Sigmoid colon (tissue), 7 donors: Measurements from ENCODE around the gene LURAP1L. TPM values are rescaled to one million over a fixed set of nuclear protein-coding genes. Genes with fewer than 3 reads are reported as not detected.

Experiments
- DNase-seq: peaks from one replicate; pipeline ENCODE4 v3.0.0-alpha.2; 2019
- H3K27ac ChIP-seq, 4 donors: fragments of 200-600 bp; sonication (generic); one replicate each; pipeline ENCODE4 v1.5.1; 2016 to 2019; ENCODE audit warnings: mild to moderate bottlenecking in 1 of 4
- H3K27me3 ChIP-seq, 3 donors: fragments of 200-600 bp; sonication (generic); one replicate each; pipeline ENCODE4 v1.5.1; 2019; ENCODE audit warnings: mild to moderate bottlenecking in 1 of 3
- H3K36me3 ChIP-seq, 4 donors: fragments of 200-600 bp; sonication (generic); one replicate each; pipeline ENCODE4 v1.5.1; 2016 to 2019
- H3K4me1 ChIP-seq, 4 donors: fragments of 200-600 bp; sonication (generic); one replicate each; pipeline ENCODE4 v1.5.1; 2017 to 2019
- H3K4me3 ChIP-seq, 4 donors: fragments of 200-600 bp; sonication (generic); one replicate each; pipeline ENCODE4 v1.5.1; 2017 to 2019; ENCODE audit warnings: mild to moderate bottlenecking in 2 of 4, moderate library complexity in 1 of 4
- H3K9me3 ChIP-seq, 4 donors: fragments of 200-600 bp in 3 of 4; sonication (generic) in 3 of 4; one replicate each; pipeline versions ENCODE4 v1.5.1 to v1.6.1; 2013 to 2019
- CTCF ChIP-seq, 4 experiments: fragments of 450-650 bp in 3 of 4; fragments of 200-600 bp in 1 of 4; IDR thresholded peaks; one replicate each; pipeline ENCODE4 v1.5.1; 2016 to 2019; ENCODE audit warnings: antibody characterized with exemption in 4 of 4, mild to moderate bottlenecking in 3 of 4, moderate library complexity in 2 of 4
- EP300 ChIP-seq, 4 donors: sonication (generic); formaldehyde crosslinking; IDR thresholded peaks; one replicate each; pipeline ENCODE4 v1.6.1; 2017; ENCODE audit warnings: antibody characterized with exemption in 4 of 4
- POLR2A ChIP-seq, 2 donors: fragments of 450-650 bp; IDR thresholded peaks; one replicate each; pipeline ENCODE4 v1.6.1; 2016; ENCODE audit warnings: antibody characterized with exemption in 2 of 2, mild to moderate bottlenecking in 2 of 2, moderate library complexity in 2 of 2
- POLR2AphosphoS5 ChIP-seq, 4 donors: sonication (generic); formaldehyde crosslinking; IDR thresholded peaks; one replicate each; pipeline ENCODE4 v1.6.1; 2017; ENCODE audit warnings: antibody characterized with exemption in 4 of 4
- WGBS, 2 donors: extraction: QIAGEN DNeasy Blood & Tissue Kit; methylation state at CpG; one replicate each; pipeline ENCODE4 v1.1.7; 2013; 5-methylcytosine and 5-hydroxymethylcytosine counted together
- intact Hi-C: fragments of 100-400 bp; cut with DNase I; formaldehyde crosslinking; loops from one replicate; pipeline ENCODE4 v1.15.1; 2023
- polyA plus RNA-seq, 3 donors: library from polyadenylated mRNA; stranded (reverse); fragments of 200-250 nt; gene quantifications; one replicate each; pipeline ENCODE4 v1.2.3, GENCODE V29; 2013
- total RNA-seq, 4 donors: library from RNA; depleted of rRNA; stranded (reverse); fragments of >200 nt; gene quantifications; one replicate each; pipeline ENCODE4 v1.1.0, GENCODE V29; 2016
- donor health status: healthy with polysubstance abuse.
- donor health status: Bipolar disorder and iron deficiency.
- donor health status: healthy.

The LURAP1L gene
- total and polyA plus RNA-seq, 7 donors: 16.2 to 38.4 (median 23.2) TPM

GRCh38 chr9:12801663-12802062 is 26.8 kb downstream of the LURAP1L start:
- no peak for DNase-seq
- TF ChIP-seq POLR2A (IDR thresholded peaks at IDR 0.05): no peak
- Histone ChIP-seq H3K4me3 (no peak overlapping the region), H3K36me3 (no peaks in the 10 kb centered on the region), H3K27me3 (no peaks in the 10 kb centered on the region), H3K4me1 (peaks cover 0 to 43% (median 36%) of the 10 kb centered on the region in 4 donors), H3K9me3 (no peaks in the 10 kb centered on the region), H3K27ac (peak overlapping the region in 2 of 4 donors; percentile 29 to 46)
- intact Hi-C loops: no loop called here

- 50 to 90% methylated on average over 1 of the region's 1 CpG for WGBS, 2 donors
- H3K9me3 ChIP-seq: no peaks in the 10 kb centered on the region
- no peak overlapping the region for H3K4me3 ChIP-seq
- intact Hi-C loops: no loop called here
- no peaks in the 10 kb centered on the region for H3K36me3 ChIP-seq
- TF ChIP-seq POLR2AphosphoS5 (IDR thresholded peaks at IDR 0.05) (no peak), EP300 (IDR thresholded peaks at IDR 0.05) (no peak), POLR2A (IDR thresholded peaks at IDR 0.05) (no peak), CTCF (IDR thresholded peaks at IDR 0.05) (no peak)
- H3K27ac ChIP-seq: peak overlapping the region in 2 of 4 donors; percentile 29 to 46
- no peak for DNase-seq
- peaks cover 0 to 39% (median 31%) of the 10 kb centered on the region in 4 donors for H3K4me1 ChIP-seq
- no peaks in the 10 kb centered on the region for H3K27me3 ChIP-seq
These were observed 27.3 kb downstream of the LURAP1L start for GRCh38 chr9:12802093-12802492.

- TF ChIP-seq EP300 (IDR thresholded peaks at IDR 0.05): no peak
- TF ChIP-seq POLR2A (IDR thresholded peaks at IDR 0.05): no peak
- no peak for TF ChIP-seq CTCF (IDR thresholded peaks at IDR 0.05)
- TF ChIP-seq POLR2AphosphoS5 (IDR thresholded peaks at IDR 0.05): no peak
- Histone ChIP-seq H3K9me3 (no peaks in the 10 kb centered on the region), H3K36me3 (no peaks in the 10 kb centered on the region), H3K27ac (peak overlapping the region; percentile 58 to 85 (median 72)), H3K27me3 (no peaks in the 10 kb centered on the region), H3K4me3 (no peak overlapping the region), H3K4me1 (peaks cover 0 to 44% (median 35%) of the 10 kb centered on the region in 4 donors)
- intact Hi-C loops: no loop called here
- DNase-seq: no peak
- WGBS, 2 donors: 88 to 91% methylated on average over 1 of the region's 1 CpG
These were observed 33.7 kb downstream of the LURAP1L start for GRCh38 chr9:12808569-12808968.

GRCh38 chr9:12809720-12810119 is 34.9 kb downstream of the LURAP1L start:
- Histone ChIP-seq H3K4me3 (no peak overlapping the region), H3K27me3 (no peaks in the 10 kb centered on the region), H3K9me3 (no peaks in the 10 kb centered on the region), H3K27ac (peak overlapping the region; percentile 58 to 85 (median 72)), H3K4me1 (peaks cover 0 to 54% (median 45%) of the 10 kb centered on the region in 4 donors), H3K36me3 (no peaks in the 10 kb centered on the region)
- WGBS, 2 donors: 21 to 50% methylated on average over 2 of the region's 2 CpGs
- intact Hi-C loops: loop anchor here (2.0 kb wide), 1 partner anchor 13 kb away; no protein-coding TSS in a partner anchor
- DNase-seq: no peak
- no peak for TF ChIP-seq POLR2AphosphoS5 (IDR thresholded peaks at IDR 0.05)
- TF ChIP-seq EP300 (IDR thresholded peaks at IDR 0.05): no peak
- no peak for TF ChIP-seq POLR2A (IDR thresholded peaks at IDR 0.05)
- TF ChIP-seq CTCF (IDR thresholded peaks at IDR 0.05): no peak

GRCh38 chr9:12811935-12812334 is 37.1 kb downstream of the LURAP1L start:
- Histone ChIP-seq H3K36me3 (no peaks in the 10 kb centered on the region), H3K27me3 (no peaks in the 10 kb centered on the region), H3K4me3 (no peak overlapping the region), H3K9me3 (no peaks in the 10 kb centered on the region), H3K4me1 (peaks cover 0 to 75% (median 65%) of the 10 kb centered on the region in 4 donors), H3K27ac (peak overlapping the region; percentile 39 to 85 (median 78))
- WGBS, 2 donors: 91 to 95% methylated on average over 3 of the region's 3 CpGs
- no peak for DNase-seq
- intact Hi-C loops: loop anchor here (2.0 kb wide), 1 partner anchor 15 kb away; no protein-coding TSS in a partner anchor
- TF ChIP-seq POLR2AphosphoS5 (IDR thresholded peaks at IDR 0.05) (no peak), EP300 (IDR thresholded peaks at IDR 0.05) (no peak), POLR2A (IDR thresholded peaks at IDR 0.05) (no peak), CTCF (IDR thresholded peaks at IDR 0.05) (no peak)
